GM21786 (cell line): ENCODE measurements around the gene MRPL36.
"Not testable (repeated sequence)": the region's sequence is repeated elsewhere in the genome, so short reads cannot be mapped to it uniquely, and the experiment has no call there.

Source experiments
- ATAC-seq: cut with Tn5 transposase; IDR thresholded peaks from one replicate; pipeline ENCODE4 v1.9.1; 2021; ENCODE audit not compliant: unreplicated experiment

MRPL36 gene

GRCh38 chr5:1832511-1833250 lies 33.0 kb upstream of the MRPL36 start:
- no peak for ATAC-seq

GRCh38 chr5:1831677-1832313 lies 32.2 kb upstream of the MRPL36 start:
- no peak for ATAC-seq

- ATAC-seq: no peak
Observed at GRCh38 chr5:1831257-1831656, 31.6 kb upstream of the MRPL36 start.

- no peak for ATAC-seq
Observed at GRCh38 chr5:1830571-1831228, 31.1 kb upstream of the MRPL36 start.

GRCh38 chr5:1827886-1828397 lies 28.3 kb upstream of the MRPL36 start:
- no peak for ATAC-seq

- ATAC-seq: no peak
Observed at GRCh38 chr5:1827025-1827885, 27.6 kb upstream of the MRPL36 start.

- ATAC-seq: no peak
Observed at GRCh38 chr5:1826235-1826980, 26.8 kb upstream of the MRPL36 start.

GRCh38 chr5:1824903-1825841 lies 25.5 kb upstream of the MRPL36 start:
- no peak for ATAC-seq

- no peak for ATAC-seq
Observed at GRCh38 chr5:1824109-1824821, 24.6 kb upstream of the MRPL36 start.

GRCh38 chr5:1823381-1824034 lies 23.9 kb upstream of the MRPL36 start:
- ATAC-seq: no peak

- ATAC-seq: no peak
Observed at GRCh38 chr5:1821862-1822261, 22.2 kb upstream of the MRPL36 start.

GRCh38 chr5:1820926-1821325 lies 21.3 kb upstream of the MRPL36 start:
- ATAC-seq: no peak

- no peak for ATAC-seq
Observed at GRCh38 chr5:1820381-1820780, 20.7 kb upstream of the MRPL36 start.

- no peak for ATAC-seq
Observed at GRCh38 chr5:1819458-1819857, 19.8 kb upstream of the MRPL36 start.

- no peak for ATAC-seq
Observed at GRCh38 chr5:1818784-1819183, 19.1 kb upstream of the MRPL36 start.

- ATAC-seq: no peak
Observed at GRCh38 chr5:1817261-1818043, 17.8 kb upstream of the MRPL36 start.

- ATAC-seq: not testable (repeated sequence)
Observed at GRCh38 chr5:1816495-1817089, 17.0 kb upstream of the MRPL36 start.
